SK-N-SH (cell line): ENCODE data around the gene XAB2.

Source experiments
- EP300 ChIP-seq, 2 experiments: IDR thresholded peaks; 2 replicates each; pipeline versions ENCODE4 v1.4.0 to v1.6.1; 2012; ENCODE audit warnings: borderline replicate concordance in 1 of 2, low read depth in 1 of 2, low read length in 1 of 2
- EZH2phosphoT487 ChIP-seq: fragments of 200-600 bp; sonication (generic); IDR thresholded peaks from 2 replicates; pipeline ENCODE4 v1.6.1; 2017; ENCODE audit warnings: low read depth, mixed run types, mild to moderate bottlenecking, antibody characterized with exemption, moderate library complexity, borderline replicate concordance
- FOXJ3 ChIP-seq: sonication (generic); formaldehyde crosslinking; IDR thresholded peaks from 2 replicates; pipeline ENCODE4 v1.5.1; 2020; ENCODE audit warnings: mild to moderate bottlenecking, missing genetic modification reagents
- GABPA ChIP-seq: IDR thresholded peaks from 2 replicates; pipeline ENCODE4 v1.4.0; 2012; ENCODE audit warnings: low read depth, mild to moderate bottlenecking
- POLR2AphosphoS5 ChIP-seq: IDR thresholded peaks from 2 replicates; pipeline ENCODE4 v1.6.1; 2012; ENCODE audit warnings: low read depth, low read length
- RAD21 ChIP-seq: IDR thresholded peaks from 2 replicates; pipeline ENCODE4 v1.6.1; 2012; ENCODE audit warnings: mild to moderate bottlenecking, low read length
- SIN3A ChIP-seq: IDR thresholded peaks from 2 replicates; pipeline ENCODE4 v1.6.1; 2012; ENCODE audit warnings: low read depth, mild to moderate bottlenecking, low read length, moderate library complexity, borderline replicate concordance
- TAF1 ChIP-seq: IDR thresholded peaks from 2 replicates; pipeline ENCODE4 v1.6.1; 2012; ENCODE audit warnings: low read depth, mild to moderate bottlenecking, low read length, moderate library complexity, borderline replicate concordance
- USF1 ChIP-seq: IDR thresholded peaks from 2 replicates; pipeline ENCODE4 v1.4.0; 2012; ENCODE audit warnings: low read depth, borderline replicate concordance
- TF ChIP-seq, protein P1 (sequence below): fragments of 200-600 bp; sonication (generic); IDR thresholded peaks from 2 replicates; pipeline ENCODE4 v1.6.1; 2017; ENCODE audit warnings: antibody characterized with exemption, mild to moderate bottlenecking, moderate library complexity
- TF ChIP-seq, protein P2 (sequence below): fragments of 150-350 bp; IDR thresholded peaks from 2 replicates; pipeline ENCODE4 v1.6.1; 2016; ENCODE audit warnings: mild to moderate bottlenecking, low read depth, low read length
- TF ChIP-seq, protein P3 (sequence below): IDR thresholded peaks from 2 replicates; pipeline ENCODE4 v1.4.0; 2012; ENCODE audit warnings: low read depth

- TF ChIP-seq, protein P1, sequence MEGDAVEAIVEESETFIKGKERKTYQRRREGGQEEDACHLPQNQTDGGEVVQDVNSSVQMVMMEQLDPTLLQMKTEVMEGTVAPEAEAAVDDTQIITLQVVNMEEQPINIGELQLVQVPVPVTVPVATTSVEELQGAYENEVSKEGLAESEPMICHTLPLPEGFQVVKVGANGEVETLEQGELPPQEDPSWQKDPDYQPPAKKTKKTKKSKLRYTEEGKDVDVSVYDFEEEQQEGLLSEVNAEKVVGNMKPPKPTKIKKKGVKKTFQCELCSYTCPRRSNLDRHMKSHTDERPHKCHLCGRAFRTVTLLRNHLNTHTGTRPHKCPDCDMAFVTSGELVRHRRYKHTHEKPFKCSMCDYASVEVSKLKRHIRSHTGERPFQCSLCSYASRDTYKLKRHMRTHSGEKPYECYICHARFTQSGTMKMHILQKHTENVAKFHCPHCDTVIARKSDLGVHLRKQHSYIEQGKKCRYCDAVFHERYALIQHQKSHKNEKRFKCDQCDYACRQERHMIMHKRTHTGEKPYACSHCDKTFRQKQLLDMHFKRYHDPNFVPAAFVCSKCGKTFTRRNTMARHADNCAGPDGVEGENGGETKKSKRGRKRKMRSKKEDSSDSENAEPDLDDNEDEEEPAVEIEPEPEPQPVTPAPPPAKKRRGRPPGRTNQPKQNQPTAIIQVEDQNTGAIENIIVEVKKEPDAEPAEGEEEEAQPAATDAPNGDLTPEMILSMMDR: no peak
- TF ChIP-seq USF1: no peak
- TF ChIP-seq FOXJ3 (CRISPR knock-in tag): no peak
- no peak for TF ChIP-seq GABPA
- no peak for TF ChIP-seq SIN3A
- TF ChIP-seq EP300 (IDR thresholded peaks at IDR 0.05; ENCODE audit: borderline replicate concordance in 1 of 2, low read depth in 1 of 2, low read length in 1 of 2): no peak
- TF ChIP-seq, protein P2, sequence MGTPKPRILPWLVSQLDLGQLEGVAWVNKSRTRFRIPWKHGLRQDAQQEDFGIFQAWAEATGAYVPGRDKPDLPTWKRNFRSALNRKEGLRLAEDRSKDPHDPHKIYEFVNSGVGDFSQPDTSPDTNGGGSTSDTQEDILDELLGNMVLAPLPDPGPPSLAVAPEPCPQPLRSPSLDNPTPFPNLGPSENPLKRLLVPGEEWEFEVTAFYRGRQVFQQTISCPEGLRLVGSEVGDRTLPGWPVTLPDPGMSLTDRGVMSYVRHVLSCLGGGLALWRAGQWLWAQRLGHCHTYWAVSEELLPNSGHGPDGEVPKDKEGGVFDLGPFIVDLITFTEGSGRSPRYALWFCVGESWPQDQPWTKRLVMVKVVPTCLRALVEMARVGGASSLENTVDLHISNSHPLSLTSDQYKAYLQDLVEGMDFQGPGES: no peak
- TF ChIP-seq, protein P3, sequence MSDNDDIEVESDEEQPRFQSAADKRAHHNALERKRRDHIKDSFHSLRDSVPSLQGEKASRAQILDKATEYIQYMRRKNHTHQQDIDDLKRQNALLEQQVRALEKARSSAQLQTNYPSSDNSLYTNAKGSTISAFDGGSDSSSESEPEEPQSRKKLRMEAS: no peak
- no peak for TF ChIP-seq RAD21
- TF ChIP-seq POLR2AphosphoS5: no peak
- no peak for TF ChIP-seq TAF1
- no peak for TF ChIP-seq EZH2phosphoT487
Observed at GRCh38 chr19:7606289-7606688, 23.1 kb downstream of the XAB2 start.
